H1 (cell line): ENCODE measurements around the gene NME7. TPM values are rescaled to one million over a fixed set of nuclear protein-coding genes. Genes with fewer than 3 reads are reported as not detected.

Experiments
- CTCF ChIA-PET: fragments of 300-600 bp; sonication (Branson Sonifier 250); formaldehyde crosslinking; loops from one replicate; lab custom pipeline; 2021; ENCODE audit not compliant: partially characterized antibody; lab: Charles Lee
- POLR2A ChIA-PET: fragments of 300-600 bp; sonication (Branson Sonifier 250); formaldehyde crosslinking; loops from one replicate; lab custom pipeline; 2021; ENCODE audit warnings: inconsistent platforms; ENCODE audit not compliant: partially characterized antibody; lab: Charles Lee
- DNase-seq, 2 experiments: peaks; one replicate each; pipeline versions ENCODE4 v3.0.0 to v3.0.0-alpha.2; 2010 to 2022; ENCODE audit warnings: low spot score in 2 of 2, low read depth in 1 of 2, mixed read lengths in 1 of 2
- FAIRE-seq: peaks from 2 replicates; lab custom pipeline; 2011; peaks lifted over from hg19 to GRCh38; lab: Jason Lieb, UNC
- H2AFZ ChIP-seq: 2 replicates; pipeline ENCODE4 v1.8.1; 2012; ENCODE audit warnings: low read length, inconsistent platforms
- H2AK5ac ChIP-seq: 2 replicates; pipeline ENCODE4 v1.6.1; 2013; ENCODE audit warnings: low read depth, low read length
- H2BK120ac ChIP-seq: replicated peaks from 2 replicates; pipeline ENCODE3; 2013; ENCODE audit warnings: low read depth, low read length, inconsistent platforms
- H2BK12ac ChIP-seq: 2 replicates; pipeline ENCODE4 v1.6.1; 2013; ENCODE audit warnings: low read depth, low read length
- H2BK15ac ChIP-seq: 2 replicates; pipeline ENCODE4 v1.6.1; 2013; ENCODE audit warnings: low read length
- H2BK20ac ChIP-seq: 2 replicates; pipeline ENCODE4 v1.6.1; 2013; ENCODE audit warnings: low read length
- H2BK5ac ChIP-seq: 2 replicates; pipeline ENCODE4 v1.6.1; 2013; ENCODE audit warnings: low read depth, low read length
- H3K14ac ChIP-seq: 2 replicates; pipeline ENCODE4 v1.6.1; 2013; ENCODE audit warnings: inconsistent platforms; ENCODE audit not compliant: insufficient read length
- H3K18ac ChIP-seq: 2 replicates; pipeline ENCODE4 v1.6.1; 2013; ENCODE audit warnings: low read length; ENCODE audit errors: extremely low read depth
- H3K23ac ChIP-seq: 2 replicates; pipeline ENCODE4 v1.6.1; 2013; ENCODE audit warnings: inconsistent platforms; ENCODE audit not compliant: insufficient read length
- H3K23me2 ChIP-seq: 2 replicates; pipeline ENCODE4 v1.6.1; 2013; ENCODE audit warnings: low read depth, low read length
- H3K27ac ChIP-seq: 2 replicates; pipeline ENCODE4 v1.6.1; 2011; ENCODE audit warnings: low read depth, low read length, inconsistent platforms
- H3K27me3 ChIP-seq, 4 experiments: replicated peaks in 1 of 4; 1 replicate in 1 of 4; 2 replicates in 3 of 4; pipeline versions ENCODE4 v1.6.1 to v1.8.1; 2011 to 2013; ENCODE audit warnings: low read length in 3 of 4, mild to moderate bottlenecking in 3 of 4, inconsistent platforms in 2 of 4, mixed read lengths in 2 of 4, moderate library complexity in 1 of 4; ENCODE audit not compliant: control insufficient read depth in 3 of 4, insufficient read depth in 3 of 4; ENCODE audit errors: extremely low read depth in 1 of 4
- H3K36me3 ChIP-seq, 4 experiments: 2 replicates each; pipeline versions ENCODE4 v1.6.1 to v1.8.1; 2011 to 2013; ENCODE audit warnings: mild to moderate bottlenecking in 4 of 4, low read length in 3 of 4, moderate library complexity in 2 of 4, control low read depth in 1 of 4, inconsistent platforms in 1 of 4; ENCODE audit not compliant: insufficient read depth in 4 of 4, control insufficient read depth in 2 of 4
- H3K4ac ChIP-seq: replicated peaks from 2 replicates; pipeline ENCODE3; 2013; ENCODE audit warnings: low read length, low read depth, mixed read lengths, inconsistent platforms; ENCODE audit not compliant: insufficient read length
- H3K4me1 ChIP-seq, 4 experiments: replicated peaks in 1 of 4; 1 replicate in 1 of 4; 2 replicates in 3 of 4; pipeline versions ENCODE4 v1.6.1 to v1.8.1; 2011 to 2013; ENCODE audit warnings: low read length in 3 of 4, inconsistent platforms in 2 of 4, mixed read lengths in 1 of 4; ENCODE audit not compliant: insufficient read depth in 4 of 4, control insufficient read depth in 3 of 4
- H3K4me2 ChIP-seq, 2 experiments: 2 replicates each; pipeline versions ENCODE4 v1.6.1 to v1.8.1; 2011 to 2013; ENCODE audit warnings: low read depth in 2 of 2, low read length in 2 of 2, control low read depth in 1 of 2, inconsistent platforms in 1 of 2, mild to moderate bottlenecking in 1 of 2; ENCODE audit not compliant: insufficient read depth in 1 of 2
- H3K4me3 ChIP-seq, 4 experiments: fragments of 200-600, 300-600 bp in 1 of 4; sonication (generic), shearing (Covaris generic), sonication (Bioruptor Twin) in 1 of 4; 2 replicates each; pipeline versions ENCODE4 v1.5.1 to v1.8.1; 2011 to 2016; ENCODE audit warnings: low read length in 4 of 4, low read depth in 3 of 4, control low read depth in 2 of 4, inconsistent platforms in 2 of 4, mild to moderate bottlenecking in 2 of 4, mixed read lengths in 1 of 4, moderate library complexity in 1 of 4; ENCODE audit not compliant: insufficient read depth in 2 of 4; ENCODE audit errors: extremely low read depth in 1 of 4
- H3K56ac ChIP-seq: replicated peaks from 2 replicates; pipeline ENCODE3; 2013; ENCODE audit warnings: low read depth, mild to moderate bottlenecking, mixed read lengths, low read length, inconsistent platforms; ENCODE audit not compliant: insufficient read length
- H3K79me1 ChIP-seq: 2 replicates; pipeline ENCODE4 v1.6.1; 2013; ENCODE audit warnings: low read depth, low read length, control low read depth
- H3K79me2 ChIP-seq, 2 experiments: 2 replicates each; pipeline versions ENCODE4 v1.6.1 to v1.8.1; 2012 to 2013; ENCODE audit warnings: low read length in 2 of 2, mild to moderate bottlenecking in 2 of 2, inconsistent platforms in 1 of 2; ENCODE audit not compliant: insufficient read depth in 2 of 2, control insufficient read depth in 1 of 2
- H3K9ac ChIP-seq, 4 experiments: replicated peaks in 1 of 4; 1 replicate in 1 of 4; 2 replicates in 3 of 4; pipeline versions ENCODE4 v1.6.1 to v1.8.1; 2011 to 2013; ENCODE audit warnings: low read depth in 3 of 4, low read length in 3 of 4, control low read depth in 2 of 4, mild to moderate bottlenecking in 2 of 4, moderate library complexity in 2 of 4, inconsistent platforms in 1 of 4; ENCODE audit errors: extremely low read depth in 1 of 4
- H3K9me3 ChIP-seq, 2 experiments: 2 replicates each; pipeline versions ENCODE4 v1.6.1 to v1.8.1; 2012 to 2013; ENCODE audit warnings: mild to moderate bottlenecking in 2 of 2, moderate library complexity in 2 of 2, control low read depth in 1 of 2, inconsistent platforms in 1 of 2, low read depth in 1 of 2, low read length in 1 of 2, mixed read lengths in 1 of 2; ENCODE audit not compliant: insufficient read depth in 2 of 2
- H4K20me1 ChIP-seq, 2 experiments: replicated peaks in 1 of 2; 2 replicates each; pipeline versions ENCODE3 to v1.8.1; 2011 to 2013; ENCODE audit warnings: inconsistent platforms in 2 of 2, low read length in 2 of 2, mild to moderate bottlenecking in 1 of 2; ENCODE audit not compliant: insufficient read depth in 2 of 2, control insufficient read depth in 1 of 2
- H4K5ac ChIP-seq: 2 replicates; pipeline ENCODE4 v1.6.1; 2013; ENCODE audit warnings: low read length, low read depth, mixed read lengths, inconsistent platforms; ENCODE audit not compliant: insufficient read length
- H4K8ac ChIP-seq: 2 replicates; pipeline ENCODE4 v1.8.0; 2013; ENCODE audit warnings: mild to moderate bottlenecking, moderate library complexity, low read length, inconsistent platforms; ENCODE audit not compliant: insufficient read depth; ENCODE audit errors: extremely low read depth
- H4K91ac ChIP-seq: replicated peaks from 2 replicates; pipeline ENCODE3; 2013; ENCODE audit warnings: low read length, mixed read lengths, inconsistent platforms; ENCODE audit not compliant: insufficient read length
- CEBPB ChIP-seq: IDR thresholded peaks from 2 replicates; pipeline ENCODE4 v1.6.1; 2012; ENCODE audit warnings: low read depth, low read length
- CHD1 ChIP-seq: IDR thresholded peaks from 2 replicates; pipeline ENCODE4 v1.6.1; 2012; ENCODE audit warnings: low read depth, low read length, improper control_type of control experiment
- E2F6 ChIP-seq: IDR thresholded peaks from 2 replicates; pipeline ENCODE4 v1.6.1; 2012; ENCODE audit warnings: inconsistent platforms
- KDM4A ChIP-seq: IDR thresholded peaks from one replicate; pipeline ENCODE4 v1.7.1; 2012; ENCODE audit warnings: low read depth, mild to moderate bottlenecking, moderate library complexity, low read length, inconsistent platforms; ENCODE audit not compliant: severe bottlenecking
- NRF1 ChIP-seq: IDR thresholded peaks from 2 replicates; pipeline ENCODE4 v1.6.1; 2011; ENCODE audit warnings: mild to moderate bottlenecking, low read depth, low read length, improper control_type of control experiment
- TBP ChIP-seq: IDR thresholded peaks from 2 replicates; pipeline ENCODE4 v1.6.1; 2011; ENCODE audit warnings: low read depth, low read length, improper control_type of control experiment
- TCF12 ChIP-seq: IDR thresholded peaks from 2 replicates; pipeline ENCODE4 v1.6.1; 2011; ENCODE audit warnings: low read depth, mild to moderate bottlenecking, low read length
- YY1 ChIP-seq: IDR thresholded peaks from 2 replicates; pipeline ENCODE4 v1.6.1; 2011; ENCODE audit warnings: low read depth, mild to moderate bottlenecking, low read length
- WGBS, 2 experiments: shearing (Covaris generic) in 1 of 2; methylation state at CpG; one replicate each; pipeline versions ENCODE4 v1.1.6 to v1.1.7; 2013 to 2015; ENCODE audit warnings: low lambda C conversion rate in 2 of 2, mixed read lengths in 2 of 2, inconsistent platforms in 1 of 2, low coverage in 1 of 2, missing lambda C conversion rate in 1 of 2; ENCODE audit not compliant: insufficient replicate concordance in 2 of 2, insufficient coverage in 1 of 2, insufficient read length in 1 of 2; ENCODE audit errors: extremely low coverage in 1 of 2, missing lambda C conversion rate in 1 of 2; 5-methylcytosine and 5-hydroxymethylcytosine counted together
- polyA plus RNA-seq, 7 experiments: library from polyadenylated mRNA; depleted of rRNA in 3 of 7; stranded (reverse) in 5 of 7; unstranded in 2 of 7; fragments of >200 nt in 5 of 7; fragments of 200-250 nt in 2 of 7; gene quantifications; 1 replicate in 5 of 7; 2 replicates in 1 of 7; 4 replicates in 1 of 7; pipeline versions ENCODE4 v1.2.1 to v1.2.3, GENCODE V29; 2011 to 2013; ENCODE audit warnings: missing spikeins in 2 of 7, mixed read lengths in 2 of 7
- total RNA-seq: library from RNA; stranded (reverse); fragmentation: NEBNext Ultra II Directional; extraction: Animal tissue kit (Norgen Biotek cat#: 25700); gene quantifications from 2 replicates; pipeline ENCODE4 v1.2.1, GENCODE V29; 2021

The NME7 gene
- total and polyA plus RNA-seq, 2 of the 8 experiments (the other 6 are each of a cell fraction or from before 2014, with no cell fraction given): 11.6 to 28.5 TPM

GRCh38 chr1:169103002-169103401, 264.6 kb downstream of the NME7 start:
- no peak overlapping the region for H3K27ac ChIP-seq
- no peak for TF ChIP-seq CHD1
- no peak for TF ChIP-seq E2F6
- TF ChIP-seq CEBPB: no peak
- TF ChIP-seq TCF12: no peak
- TF ChIP-seq KDM4A: no peak
- no peak for TF ChIP-seq NRF1
- TF ChIP-seq YY1: no peak
- no peak for TF ChIP-seq TBP
- peak overlapping the region; percentile 63; the same call in 1 of the 2 replicates for H2AFZ ChIP-seq
- no peak overlapping the region for H2BK15ac ChIP-seq
- no peak overlapping the region for H2AK5ac ChIP-seq
- no peak overlapping the region for H3K14ac ChIP-seq
- no peak overlapping the region for H3K4me3 ChIP-seq
- H3K79me1 ChIP-seq: peaks cover 4% of the 10 kb centered on the region; the same call in 1 of the 2 replicates
- H3K79me2 ChIP-seq: peaks cover 8 to 11% of the 10 kb centered on the region in 2 experiments
- no peaks in the 10 kb centered on the region for H3K36me3 ChIP-seq
- H3K27me3 ChIP-seq: no peaks in the 10 kb centered on the region; a peak in 2 of 7 replicates
- no peak overlapping the region for H3K9ac ChIP-seq
- ChIA-PET POLR2A (interaction anchor here (0.5 kb wide), 1 partner anchor 30 kb away, joined by 3 read pairs; no protein-coding TSS in a partner anchor), CTCF (interaction anchor here (1.2 to 1.8 kb wide), 2 partner anchors 25 to 500 kb away, joined by 3 to 7 read pairs; no protein-coding TSS in a partner anchor)
- H2BK5ac ChIP-seq: no peak overlapping the region
- H3K23ac ChIP-seq: no peak overlapping the region
- no peak overlapping the region for H4K8ac ChIP-seq
- H3K56ac ChIP-seq: no peak overlapping the region
- peaks cover 0 to 2% of the 10 kb centered on the region in 2 experiments for H4K20me1 ChIP-seq
- no peak overlapping the region for H2BK120ac ChIP-seq
- H3K4ac ChIP-seq: no peak overlapping the region
- no peak overlapping the region for H3K18ac ChIP-seq
- peak overlapping the region; percentile 90; the same call in 1 of the 2 replicates for H2BK12ac ChIP-seq
- H3K9me3 ChIP-seq: no peaks in the 10 kb centered on the region
- H4K5ac ChIP-seq: no peak overlapping the region
- H3K4me1 ChIP-seq: peaks cover 6 to 12% (median 7%) of the 10 kb centered on the region in 4 experiments; a peak in 6 of 7 replicates
- H3K23me2 ChIP-seq: peaks cover 12% of the 10 kb centered on the region
- 0 out of 2 replicates have a peak overlapping the region, but pooled peaks have one; percentile 82 for H2BK20ac ChIP-seq
- H3K4me2 ChIP-seq: no peak overlapping the region
- no peak overlapping the region for H4K91ac ChIP-seq
- 94% methylated on average over 5 of the region's 5 CpGs; no CpG with 5 or more reads in 1 of the 2 experiments for WGBS, 2 experiments
- FAIRE-seq (no peak), DNase-seq (no peak)
